OCI-LY3 (cell line): ENCODE measurements around the gene RIN3.
"Not testable (repeated sequence)": the region's sequence is repeated elsewhere in the genome, so short reads cannot be mapped to it uniquely, and the experiment has no call there.

ENCODE experiments used
- H2AFZ ChIP-seq: fragments of 200-600, 300-600 bp; shearing (Covaris generic); 2 replicates; pipeline ENCODE4 v1.6.0; 2014; ENCODE audit warnings: antibody characterized with exemption, low read depth, low read length
- H3K27ac ChIP-seq: fragments of 200-600, 300-600 bp; sonication (generic); 2 replicates; pipeline ENCODE4 v1.5.1; 2014; ENCODE audit warnings: mild to moderate bottlenecking, low read length, moderate library complexity, mixed read lengths
- H3K27me3 ChIP-seq: fragments of 200-600, 300-600 bp; sonication (generic); 2 replicates; pipeline ENCODE4 v1.6.1; 2014; ENCODE audit warnings: low read depth, low read length, mixed read lengths
- H3K36me3 ChIP-seq: fragments of 200-600, 300-600 bp; sonication (generic); replicated peaks from 2 replicates; pipeline ENCODE3; 2014; ENCODE audit warnings: low read depth, low read length, mixed read lengths
- H3K4me1 ChIP-seq: fragments of 300-600, 200-600 bp; sonication (generic); 2 replicates; pipeline ENCODE4 v1.6.1; 2014; ENCODE audit warnings: low read length, mixed read lengths
- H3K4me2 ChIP-seq: fragments of 200-600, 300-600 bp; sonication (generic); 2 replicates; pipeline ENCODE4 v1.6.1; 2014; ENCODE audit warnings: low read length, mixed read lengths
- H3K4me3 ChIP-seq: fragments of 300-600, 200-600 bp; sonication (generic); 2 replicates; pipeline ENCODE4 v1.5.1; 2014; ENCODE audit warnings: antibody characterized with exemption, mild to moderate bottlenecking, low read length, moderate library complexity
- H3K79me2 ChIP-seq: fragments of 300-600, 200-600 bp; shearing (Covaris generic); 2 replicates; pipeline ENCODE4 v1.6.1; 2014; ENCODE audit warnings: mild to moderate bottlenecking, low read length, mixed read lengths
- H3K9ac ChIP-seq: fragments of 300-600, 200-600 bp; shearing (Covaris generic); 2 replicates; pipeline ENCODE4 v1.6.0; 2014; ENCODE audit warnings: mild to moderate bottlenecking, low read length, moderate library complexity
- H3K9me3 ChIP-seq: fragments of 200-600, 300-600 bp; shearing (Covaris generic); 2 replicates; pipeline ENCODE4 v1.6.1; 2014; ENCODE audit warnings: low read length, mixed read lengths; ENCODE audit not compliant: insufficient read depth
- H4K20me1 ChIP-seq: fragments of 200-600, 300-600 bp; sonication (generic); 2 replicates; pipeline ENCODE4 v1.6.1; 2016; ENCODE audit warnings: low read length, mixed read lengths; ENCODE audit not compliant: insufficient read depth
- CTCF ChIP-seq: fragments of 200-600, 300-600 bp; sonication (generic); IDR thresholded peaks from 2 replicates; pipeline ENCODE4 v1.5.1; 2014; ENCODE audit warnings: antibody characterized with exemption, low read length, low read depth
- EZH2phosphoT487 ChIP-seq: fragments of 200-600 bp; shearing (Covaris generic); IDR thresholded peaks from 2 replicates; pipeline ENCODE4 v1.6.1; 2018; ENCODE audit warnings: antibody characterized with exemption, mixed run types, low read depth

RIN3 gene

GRCh38 chr14:92637228-92637627, 123.6 kb downstream of the RIN3 start:
- no peaks in the 10 kb centered on the region for H3K9me3 ChIP-seq
- no peak overlapping the region for H3K27ac ChIP-seq
- TF ChIP-seq EZH2phosphoT487 (no peak), CTCF (no peak)
- no peak overlapping the region for H2AFZ ChIP-seq
- H3K4me3 ChIP-seq: no peak overlapping the region
- H3K79me2 ChIP-seq: no peaks in the 10 kb centered on the region
- H3K4me1 ChIP-seq: no peaks in the 10 kb centered on the region
- H4K20me1 ChIP-seq: no peaks in the 10 kb centered on the region
- no peaks in the 10 kb centered on the region for H3K27me3 ChIP-seq
- H3K9ac ChIP-seq: no peak overlapping the region
- H3K36me3 ChIP-seq: no peaks in the 10 kb centered on the region
- no peak overlapping the region for H3K4me2 ChIP-seq

- H3K27me3 ChIP-seq: no peaks in the 10 kb centered on the region
- TF ChIP-seq EZH2phosphoT487 (no peak), CTCF (no peak)
Observed at GRCh38 chr14:92637864-92638263, 124.3 kb downstream of the RIN3 start.

GRCh38 chr14:92638266-92638665, 124.7 kb downstream of the RIN3 start:
- Histone ChIP-seq H2AFZ (no peak overlapping the region), H3K27ac (no peak overlapping the region), H4K20me1 (no peaks in the 10 kb centered on the region), H3K36me3 (no peaks in the 10 kb centered on the region), H3K9ac (no peak overlapping the region), H3K4me3 (no peak overlapping the region), H3K27me3 (no peaks in the 10 kb centered on the region), H3K4me1 (no peaks in the 10 kb centered on the region), H3K79me2 (no peaks in the 10 kb centered on the region), H3K9me3 (no peaks in the 10 kb centered on the region), H3K4me2 (no peak overlapping the region)
- TF ChIP-seq CTCF: no peak
- TF ChIP-seq EZH2phosphoT487: no peak

More at GRCh38 chr14:92637864-92638263, 124.3 kb downstream of the RIN3 start:
- no peaks in the 10 kb centered on the region for H4K20me1 ChIP-seq
- no peak overlapping the region for H3K4me3 ChIP-seq
- no peaks in the 10 kb centered on the region for H3K4me1 ChIP-seq
- no peak overlapping the region for H3K27ac ChIP-seq
- H3K4me2 ChIP-seq: no peak overlapping the region
- H3K36me3 ChIP-seq: no peaks in the 10 kb centered on the region
- H3K79me2 ChIP-seq: no peaks in the 10 kb centered on the region
- H3K9me3 ChIP-seq: no peaks in the 10 kb centered on the region
- no peak overlapping the region for H2AFZ ChIP-seq
- H3K9ac ChIP-seq: no peak overlapping the region

GRCh38 chr14:92638904-92639303, 125.3 kb downstream of the RIN3 start:
- Histone ChIP-seq H4K20me1 (no peaks in the 10 kb centered on the region), H2AFZ (no peak overlapping the region), H3K4me1 (no peaks in the 10 kb centered on the region), H3K36me3 (no peaks in the 10 kb centered on the region), H3K27ac (no peak overlapping the region), H3K27me3 (no peaks in the 10 kb centered on the region), H3K9ac (no peak overlapping the region), H3K9me3 (no peaks in the 10 kb centered on the region), H3K79me2 (no peaks in the 10 kb centered on the region), H3K4me3 (no peak overlapping the region), H3K4me2 (no peak overlapping the region)
- TF ChIP-seq CTCF: no peak
- TF ChIP-seq EZH2phosphoT487: no peak

- H3K4me2 ChIP-seq, H3K79me2 ChIP-seq, H4K20me1 ChIP-seq, H3K36me3 ChIP-seq, H3K4me1 ChIP-seq, H3K4me3 ChIP-seq, H2AFZ ChIP-seq, H3K9ac ChIP-seq, H3K27me3 ChIP-seq, H3K9me3 ChIP-seq, H3K27ac ChIP-seq: not testable (repeated sequence)
Observed at GRCh38 chr14:92639472-92640117, 126.0 kb downstream of the RIN3 start.
